HepG2 (cell line): Measurements from ENCODE around the gene RAPSN. TPM values are rescaled to one million over a fixed set of nuclear protein-coding genes. Genes with fewer than 3 reads are reported as not detected.

Source experiments
- ATAC-seq: fragments of 200-7000 bp; cut with Tn5 transposase; 3 replicates; pipeline ENCODE4 v1.9.1; 2020; ENCODE audit warnings: mild to moderate bottlenecking, moderate library complexity
- BruUV-seq: library from RNA; stranded (reverse); fragments of 400-500 nt; replicated peaks from 2 replicates; lab custom pipeline; 2021; lab: Mats Ljungman, UMichigan
- CTCF ChIA-PET: fragments of 300-600 bp; formaldehyde crosslinking; extraction: SDS; loops from one replicate; lab custom pipeline; 2021; ENCODE audit warnings: low total read pairs, inconsistent platforms, low intra/inter-chr PET ratio; lab: Yijun Ruan, JAX
- POLR2A ChIA-PET: fragments of 350-600 bp; sonication (Branson Sonifier 250); formaldehyde crosslinking; loops from one replicate; lab custom pipeline; 2020; ENCODE audit warnings: antibody characterized with exemption, inconsistent platforms; lab: Yijun Ruan, JAX
- DNase-seq: peaks from one replicate; pipeline ENCODE4 v3.0.0-alpha.2; 2015; ENCODE audit warnings: low spot score
- FAIRE-seq: peaks from 3 replicates; lab custom pipeline; 2011; peaks lifted over from hg19 to GRCh38; lab: Jason Lieb, UNC
- H2AFZ ChIP-seq: one replicate; pipeline ENCODE4 v1.6.1; 2011; ENCODE audit warnings: low read length, inconsistent platforms
- H3K27ac ChIP-seq: fragments of 300-600 bp; 3 replicates; pipeline ENCODE4 v1.8.0; 2011; ENCODE audit warnings: mixed run types, mild to moderate bottlenecking, mixed read lengths, low read length, inconsistent platforms; ENCODE audit not compliant: insufficient read depth; ENCODE audit errors: extremely low read length
- H3K27me3 ChIP-seq, 2 experiments: fragments of 200-600 bp in 1 of 2; 2 replicates in 1 of 2; 3 replicates in 1 of 2; pipeline versions ENCODE4 v1.6.0 to v1.8.0; 2011; ENCODE audit warnings: low read length in 2 of 2, mild to moderate bottlenecking in 2 of 2, moderate library complexity in 2 of 2, inconsistent platforms in 1 of 2; ENCODE audit not compliant: insufficient read depth in 2 of 2, control insufficient read depth in 1 of 2
- H3K36me3 ChIP-seq, 2 experiments: fragments of 200-600 bp in 1 of 2; replicated peaks in 1 of 2; 2 replicates in 1 of 2; 3 replicates in 1 of 2; pipeline versions ENCODE4 v1.5.1 to v1.8.0; 2011; ENCODE audit warnings: low read length in 2 of 2, inconsistent platforms in 1 of 2; ENCODE audit not compliant: insufficient read depth in 2 of 2, control insufficient read depth in 1 of 2
- H3K4me1 ChIP-seq: 2 replicates; pipeline ENCODE4 v1.5.1; 2012; ENCODE audit warnings: low read length, inconsistent platforms; ENCODE audit not compliant: insufficient read depth
- H3K4me2 ChIP-seq: 2 replicates; pipeline ENCODE4 v1.6.0; 2011; ENCODE audit warnings: low read depth, low read length, inconsistent platforms
- H3K4me3 ChIP-seq, 3 experiments: fragments of 200-600 bp in 1 of 3; sonication (generic), shearing (Covaris generic) in 1 of 3; replicated peaks in 1 of 3; 2 replicates each; pipeline ENCODE4 v1.5.1; 2011 to 2016; ENCODE audit warnings: low read length in 3 of 3, inconsistent platforms in 2 of 3, low read depth in 2 of 3, mild to moderate bottlenecking in 2 of 3, control low read depth in 1 of 3, mixed read lengths in 1 of 3; ENCODE audit not compliant: insufficient read depth in 1 of 3
- H3K79me2 ChIP-seq: one replicate; pipeline ENCODE4 v1.6.1; 2011; ENCODE audit warnings: low read length, inconsistent platforms; ENCODE audit not compliant: insufficient read depth
- H3K9ac ChIP-seq: 2 replicates; pipeline ENCODE4 v1.6.0; 2011; ENCODE audit warnings: mild to moderate bottlenecking, low read depth, low read length, inconsistent platforms; ENCODE audit not compliant: insufficient read depth
- H3K9me3 ChIP-seq: 2 replicates; pipeline ENCODE4 v1.5.1; 2012; ENCODE audit warnings: mild to moderate bottlenecking, low read length
- H4K20me1 ChIP-seq: 2 replicates; pipeline ENCODE4 v1.6.0; 2011; ENCODE audit warnings: inconsistent platforms, mild to moderate bottlenecking, low read length, moderate library complexity; ENCODE audit not compliant: insufficient read depth
- HNRNPLL ChIP-seq: fragments of 200-400 bp; formaldehyde crosslinking; IDR thresholded peaks from 2 replicates; pipeline ENCODE4 v1.6.1; 2017; ENCODE audit warnings: mild to moderate bottlenecking, low read depth, low read length; ENCODE audit not compliant: poor library complexity, severe bottlenecking
- KLF11 ChIP-seq: IDR thresholded peaks from 2 replicates; pipeline ENCODE4 v1.6.1; 2016; ENCODE audit warnings: missing compliant biosample characterization
- MBNL3 ChIP-seq: fragments of 250-450 bp; sonication (Bioruptor Pico); conservative IDR thresholded peaks from 2 replicates; pipeline ENCODE4 v1.8.0; 2022; ENCODE audit warnings: mild to moderate bottlenecking, inconsistent platforms
- PHF5A ChIP-seq: IDR thresholded peaks from one replicate; pipeline ENCODE4 v1.6.1; 2018; ENCODE audit warnings: low read depth, missing genetic modification reagents; ENCODE audit not compliant: unreplicated experiment
- POLR2G ChIP-seq: fragments of 200-400 bp; formaldehyde crosslinking; IDR thresholded peaks from 2 replicates; pipeline ENCODE4 v1.6.1; 2018; ENCODE audit warnings: mild to moderate bottlenecking, low read depth, low read length, moderate library complexity
- RNF2 ChIP-seq: fragments of 450-650 bp; conservative IDR thresholded peaks from 2 replicates; pipeline ENCODE4 v1.6.1; 2016; ENCODE audit warnings: low read depth
- SP2 ChIP-seq: sonication (generic); formaldehyde crosslinking; IDR thresholded peaks from 2 replicates; pipeline ENCODE4 v1.5.1; 2020; ENCODE audit warnings: mild to moderate bottlenecking, missing genetic modification reagents
- ZNF350 ChIP-seq: sonication (generic); formaldehyde crosslinking; IDR thresholded peaks from 2 replicates; pipeline ENCODE4 v1.4.0; 2020; ENCODE audit warnings: mild to moderate bottlenecking, low read depth, missing genetic modification reagents, borderline replicate concordance
- ZNF367 ChIP-seq: sonication (generic); formaldehyde crosslinking; IDR thresholded peaks from 2 replicates; pipeline ENCODE4 v1.4.0; 2020; ENCODE audit warnings: missing genetic modification reagents, borderline replicate concordance
- ZNF83 ChIP-seq: sonication (generic); formaldehyde crosslinking; IDR thresholded peaks from 2 replicates; pipeline ENCODE4 v1.4.0; 2020; ENCODE audit warnings: missing genetic modification reagents, mild to moderate bottlenecking, borderline replicate concordance
- ZSCAN12 ChIP-seq: sonication (generic); formaldehyde crosslinking; IDR thresholded peaks from 2 replicates; pipeline ENCODE4 v1.9.0; 2021; ENCODE audit warnings: mild to moderate bottlenecking, missing genetic modification reagents
- WGBS: methylation state at CpG from one replicate; pipeline ENCODE4 v1.1.6; 2017; ENCODE audit warnings: low lambda C conversion rate; 5-methylcytosine and 5-hydroxymethylcytosine counted together
- in situ Hi-C: cut with HindIII; loops from 2 replicates; pipeline ENCODE4 v1.10.0; 2017; ENCODE audit warnings: low pct_unique_long_range_greater_than_20kb; ENCODE audit not compliant: extremely low pct_ligation_motif_present
- intact Hi-C: fragments of 100-400 bp; cut with micrococcal nuclease; formaldehyde crosslinking; loops from one replicate; pipeline ENCODE4 v1.10.0; 2022; ENCODE audit not compliant: unreplicated experiment
- polyA plus RNA-seq, 8 experiments: library from polyadenylated mRNA; depleted of rRNA in 3 of 8; stranded (reverse) in 7 of 8; unstranded in 1 of 8; fragments of >200 nt; fragmentation: Illumina TruSeq in 4 of 8; extraction: Trizol in 4 of 8; gene quantifications; 2 replicates each; pipeline versions ENCODE4 v1.2.1 to v1.2.3, GENCODE V29; 2011 to 2016; ENCODE audit warnings: low read depth in 4 of 8, missing spikeins in 1 of 8, mixed read lengths in 1 of 8; ENCODE audit not compliant: insufficient read depth in 1 of 8
- total RNA-seq, 5 experiments: library from RNA; depleted of rRNA; stranded (reverse); fragments of >200 nt; fragmentation: Illumina TruSeq; extraction: Trizol; gene quantifications; 2 replicates each; pipeline ENCODE4 v1.2.3, GENCODE V29; 2016; ENCODE audit warnings: low read depth in 1 of 5
- TF ChIP-seq, protein P1 (sequence below): IDR thresholded peaks from 2 replicates; pipeline ENCODE4 v1.6.1; 2016; ENCODE audit warnings: missing compliant biosample characterization, missing genetic modification reagents, borderline replicate concordance
- TF ChIP-seq, protein P2 (sequence below), 2 experiments: fragments of 450-650 bp in 1 of 2; sonication (generic) in 1 of 2; formaldehyde crosslinking; IDR thresholded peaks; 2 replicates each; pipeline versions ENCODE4 v1.5.0 to v1.8.0; 2020 to 2022; ENCODE audit warnings: mild to moderate bottlenecking in 1 of 2, missing genetic modification reagents in 1 of 2
- TF ChIP-seq, protein P3 (sequence below): IDR thresholded peaks from 2 replicates; pipeline ENCODE4 v1.6.1; 2016; ENCODE audit warnings: missing compliant biosample characterization, missing genetic modification reagents, borderline replicate concordance
- TF ChIP-seq, protein P4 (sequence below): sonication (generic); formaldehyde crosslinking; conservative IDR thresholded peaks from 2 replicates; pipeline ENCODE4 v1.4.0; 2020; ENCODE audit warnings: missing genetic modification reagents
- TF ChIP-seq, protein P5 (sequence below): sonication (generic); formaldehyde crosslinking; IDR thresholded peaks from 2 replicates; pipeline ENCODE4 v1.4.0; 2020; ENCODE audit warnings: missing genetic modification reagents

The RAPSN gene
- total and polyA plus RNA-seq, 2 of the 13 experiments (the other 11 are each of a cell fraction or from before 2014, with no cell fraction given), result 0.15 to 1.2 TPM

DNA sequence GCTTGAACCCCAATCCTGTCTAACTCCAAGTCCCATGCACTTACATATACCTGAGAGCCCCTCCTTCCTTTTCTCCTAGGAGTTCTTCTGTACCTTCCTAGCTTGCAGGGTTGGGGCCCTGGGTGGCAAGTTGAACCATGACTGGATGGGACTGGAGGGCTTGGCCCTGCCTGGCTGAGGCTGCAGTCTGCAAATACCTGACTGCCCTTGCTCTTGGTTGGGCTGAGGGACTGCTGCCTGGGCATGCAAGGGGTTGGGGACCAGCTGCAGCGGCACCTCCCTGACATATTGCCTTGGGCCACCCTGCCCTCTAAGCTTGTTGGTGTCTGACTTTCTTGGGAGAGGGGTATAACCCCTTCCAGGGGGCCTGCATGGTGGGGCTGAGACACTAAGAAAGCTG lies 50.4 kb downstream of the RAPSN start (continued):
- TF ChIP-seq ZNF83 (CRISPR knock-in tag) (no peak), KLF11 (CRISPR knock-in tag) (no peak)
- TF ChIP-seq, protein P1, sequence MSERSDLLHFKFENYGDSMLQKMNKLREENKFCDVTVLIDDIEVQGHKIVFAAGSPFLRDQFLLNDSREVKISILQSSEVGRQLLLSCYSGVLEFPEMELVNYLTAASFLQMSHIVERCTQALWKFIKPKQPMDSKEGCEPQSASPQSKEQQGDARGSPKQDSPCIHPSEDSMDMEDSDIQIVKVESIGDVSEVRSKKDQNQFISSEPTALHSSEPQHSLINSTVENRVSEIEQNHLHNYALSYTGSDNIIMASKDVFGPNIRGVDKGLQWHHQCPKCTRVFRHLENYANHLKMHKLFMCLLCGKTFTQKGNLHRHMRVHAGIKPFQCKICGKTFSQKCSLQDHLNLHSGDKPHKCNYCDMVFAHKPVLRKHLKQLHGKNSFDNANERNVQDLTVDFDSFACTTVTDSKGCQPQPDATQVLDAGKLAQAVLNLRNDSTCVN, result no peak
- TF ChIP-seq, all 625 proteins: peak for 0

DNA sequence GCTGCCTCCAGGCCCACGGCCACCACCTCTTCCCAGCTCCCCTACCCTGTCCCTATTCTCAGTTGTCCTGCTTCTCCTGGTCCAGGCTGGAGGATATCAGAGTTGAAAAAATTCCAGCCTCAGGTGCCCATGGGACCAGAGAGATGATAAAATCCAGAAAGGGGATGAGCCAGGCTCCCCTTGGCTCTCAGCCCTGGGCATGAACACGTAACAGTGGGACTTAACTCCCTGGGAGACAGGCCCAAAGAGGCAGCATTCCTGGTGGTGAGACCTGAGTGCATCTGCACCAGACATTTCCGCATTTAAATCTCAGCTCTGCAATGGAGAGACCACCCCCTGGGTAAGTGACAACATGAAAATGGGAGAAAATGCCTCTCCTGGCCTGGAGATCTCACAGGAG lies 50.9 kb downstream of the RAPSN start:
- no peak overlapping the region for H2AFZ ChIP-seq
- BruUV-seq, result no TSS peak
- CTCF ChIA-PET, result interaction anchor here (1.4 kb wide), 1 partner anchor 24 kb away, joined by 3 read pairs; no protein-coding TSS in a partner anchor

More for the DNA sequence above, 50.9 kb downstream of the RAPSN start:
- no peak overlapping the region for H3K27ac ChIP-seq
- POLR2A ChIA-PET, result no interaction called here
- H3K27me3 ChIP-seq, result peaks cover 0 to 12% of the 10 kb centered on the region in 2 experiments; a peak in 1 of 5 replicates
- H3K4me3 ChIP-seq, result no peak overlapping the region
- no peaks in the 10 kb centered on the region for H3K9me3 ChIP-seq
- in situ Hi-C loops, result no loop called here
- no peak for DNase-seq
- H3K4me2 ChIP-seq, result peak overlapping the region; percentile 47
- no peak for FAIRE-seq
- H3K4me1 ChIP-seq, result peaks cover 52% of the 10 kb centered on the region
- no peaks in the 10 kb centered on the region for H4K20me1 ChIP-seq
- 8% methylated on average over 3 of the region's 3 CpGs for WGBS
- H3K36me3 ChIP-seq, result no peaks in the 10 kb centered on the region
- ATAC-seq, result peak; percentile 21; the same call in 2 of the 3 replicates
- H3K79me2 ChIP-seq, result no peaks in the 10 kb centered on the region
- TF ChIP-seq MBNL3 (CRISPR knock-in tag) (no peak), ZNF367 (CRISPR knock-in tag) (no peak), PHF5A (CRISPR knock-in tag) (no peak), HNRNPLL (no peak), ZNF350 (CRISPR knock-in tag) (no peak), POLR2G (no peak), RNF2 (no peak), ZSCAN12 (CRISPR knock-in tag) (no peak), SP2 (no peak)
- TF ChIP-seq, protein P2, sequence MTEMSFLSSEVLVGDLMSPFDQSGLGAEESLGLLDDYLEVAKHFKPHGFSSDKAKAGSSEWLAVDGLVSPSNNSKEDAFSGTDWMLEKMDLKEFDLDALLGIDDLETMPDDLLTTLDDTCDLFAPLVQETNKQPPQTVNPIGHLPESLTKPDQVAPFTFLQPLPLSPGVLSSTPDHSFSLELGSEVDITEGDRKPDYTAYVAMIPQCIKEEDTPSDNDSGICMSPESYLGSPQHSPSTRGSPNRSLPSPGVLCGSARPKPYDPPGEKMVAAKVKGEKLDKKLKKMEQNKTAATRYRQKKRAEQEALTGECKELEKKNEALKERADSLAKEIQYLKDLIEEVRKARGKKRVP (CRISPR knock-in tag; IDR thresholded peaks at IDR 0.05), result no peak
- TF ChIP-seq, protein P3, sequence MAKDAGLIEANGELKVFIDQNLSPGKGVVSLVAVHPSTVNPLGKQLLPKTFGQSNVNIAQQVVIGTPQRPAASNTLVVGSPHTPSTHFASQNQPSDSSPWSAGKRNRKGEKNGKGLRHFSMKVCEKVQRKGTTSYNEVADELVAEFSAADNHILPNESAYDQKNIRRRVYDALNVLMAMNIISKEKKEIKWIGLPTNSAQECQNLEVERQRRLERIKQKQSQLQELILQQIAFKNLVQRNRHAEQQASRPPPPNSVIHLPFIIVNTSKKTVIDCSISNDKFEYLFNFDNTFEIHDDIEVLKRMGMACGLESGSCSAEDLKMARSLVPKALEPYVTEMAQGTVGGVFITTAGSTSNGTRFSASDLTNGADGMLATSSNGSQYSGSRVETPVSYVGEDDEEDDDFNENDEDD (CRISPR knock-in tag), result no peak
- TF ChIP-seq, protein P4, sequence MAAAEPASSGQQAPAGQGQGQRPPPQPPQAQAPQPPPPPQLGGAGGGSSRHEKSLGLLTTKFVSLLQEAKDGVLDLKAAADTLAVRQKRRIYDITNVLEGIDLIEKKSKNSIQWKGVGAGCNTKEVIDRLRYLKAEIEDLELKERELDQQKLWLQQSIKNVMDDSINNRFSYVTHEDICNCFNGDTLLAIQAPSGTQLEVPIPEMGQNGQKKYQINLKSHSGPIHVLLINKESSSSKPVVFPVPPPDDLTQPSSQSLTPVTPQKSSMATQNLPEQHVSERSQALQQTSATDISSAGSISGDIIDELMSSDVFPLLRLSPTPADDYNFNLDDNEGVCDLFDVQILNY (CRISPR knock-in tag), result no peak
- TF ChIP-seq, protein P5, sequence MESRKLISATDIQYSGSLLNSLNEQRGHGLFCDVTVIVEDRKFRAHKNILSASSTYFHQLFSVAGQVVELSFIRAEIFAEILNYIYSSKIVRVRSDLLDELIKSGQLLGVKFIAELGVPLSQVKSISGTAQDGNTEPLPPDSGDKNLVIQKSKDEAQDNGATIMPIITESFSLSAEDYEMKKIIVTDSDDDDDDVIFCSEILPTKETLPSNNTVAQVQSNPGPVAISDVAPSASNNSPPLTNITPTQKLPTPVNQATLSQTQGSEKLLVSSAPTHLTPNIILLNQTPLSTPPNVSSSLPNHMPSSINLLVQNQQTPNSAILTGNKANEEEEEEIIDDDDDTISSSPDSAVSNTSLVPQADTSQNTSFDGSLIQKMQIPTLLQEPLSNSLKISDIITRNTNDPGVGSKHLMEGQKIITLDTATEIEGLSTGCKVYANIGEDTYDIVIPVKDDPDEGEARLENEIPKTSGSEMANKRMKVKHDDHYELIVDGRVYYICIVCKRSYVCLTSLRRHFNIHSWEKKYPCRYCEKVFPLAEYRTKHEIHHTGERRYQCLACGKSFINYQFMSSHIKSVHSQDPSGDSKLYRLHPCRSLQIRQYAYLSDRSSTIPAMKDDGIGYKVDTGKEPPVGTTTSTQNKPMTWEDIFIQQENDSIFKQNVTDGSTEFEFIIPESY (CRISPR knock-in tag), result no peak
- intact Hi-C loops, result no loop called here
- H3K9ac ChIP-seq, result no peak overlapping the region
